ENCODE measurements around the gene MSX1.

GRCh38 chr4:4884611-4885010 is 25.1 kb downstream of the MSX1 start:
- TF ChIP-seq CTCF (IDR thresholded peaks at IDR 0.05; ENCODE audit: poor library complexity, severe bottlenecking) (no peak), EP300 (conservative IDR thresholded peaks at IDR 0.05; ENCODE audit: poor library complexity, severe bottlenecking) (no peak), POLR2AphosphoS5 (IDR thresholded peaks at IDR 0.05) (no peak), RAD21 (conservative IDR thresholded peaks at IDR 0.05) (no peak), REST (IDR thresholded peaks at IDR 0.05; ENCODE audit: borderline replicate concordance) (no peak), MXI1 (conservative IDR thresholded peaks at IDR 0.05; ENCODE audit: poor library complexity, severe bottlenecking) (no peak), EZH2 (IDR thresholded peaks at IDR 0.05; ENCODE audit: borderline replicate concordance, insufficient read depth, low read length, poor library complexity, severe bottlenecking) (no peak), TAF1 (IDR thresholded peaks at IDR 0.05; ENCODE audit: low read depth) (no peak)
